Stimulated activated CD8-positive, alpha-beta memory T cell treated with anti-CD3 and anti-CD28 coated beads, Interleukin-4, amount 100 ng/mL, for 1 hour (primary cell): Measurements from ENCODE around the gene STAT1.
A peak's percentile ranks its signal among the peaks of the same experiment; 100 is the strongest.

Experiments
- DNase-seq, 2 donors: peaks; one replicate each; pipeline ENCODE4 v3.0.0-alpha.2; 2020; ENCODE audit warnings: low read depth in 2 of 2, low spot score in 1 of 2

Gene STAT1

DNA sequence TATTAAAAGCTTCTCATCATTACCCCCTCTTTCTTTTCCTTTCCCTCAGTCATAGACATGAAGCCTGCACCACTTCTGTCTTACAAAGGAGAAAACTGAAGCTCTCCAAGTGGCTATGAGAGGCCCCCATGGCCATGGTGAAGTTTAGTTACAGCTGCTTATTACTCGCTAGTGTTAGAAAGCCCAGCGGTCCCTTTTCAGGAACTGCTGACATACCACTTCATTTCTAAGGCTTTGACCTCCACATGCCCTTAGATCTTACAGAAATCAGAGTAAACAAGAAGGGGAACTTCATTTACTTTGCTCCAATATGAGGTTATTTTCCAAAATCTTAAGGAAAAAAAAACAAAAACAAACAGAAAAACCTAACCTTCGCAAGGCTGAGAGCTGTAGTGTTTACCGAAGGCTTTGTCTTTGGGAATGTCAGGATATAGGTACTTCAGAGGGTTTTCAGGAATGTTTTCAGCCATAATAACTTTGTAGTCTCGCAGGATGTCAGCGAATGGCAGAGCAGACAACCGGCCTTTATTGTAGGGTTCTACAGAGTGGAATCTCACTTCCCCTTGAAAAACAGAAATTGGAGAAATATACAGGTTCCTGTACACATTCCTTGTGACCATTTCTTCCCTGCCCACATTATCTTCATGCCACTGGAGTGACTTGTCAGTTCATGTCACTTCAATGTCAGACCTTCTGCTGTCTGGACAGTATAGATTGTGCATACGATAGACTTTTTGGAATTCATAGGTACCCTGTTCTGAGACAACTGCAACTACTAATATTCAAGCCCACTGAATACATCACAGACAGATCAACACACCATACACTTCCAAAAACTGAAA lies 18.8 kb upstream of the STAT1 start:
- DNase-seq, result no peak

DNA sequence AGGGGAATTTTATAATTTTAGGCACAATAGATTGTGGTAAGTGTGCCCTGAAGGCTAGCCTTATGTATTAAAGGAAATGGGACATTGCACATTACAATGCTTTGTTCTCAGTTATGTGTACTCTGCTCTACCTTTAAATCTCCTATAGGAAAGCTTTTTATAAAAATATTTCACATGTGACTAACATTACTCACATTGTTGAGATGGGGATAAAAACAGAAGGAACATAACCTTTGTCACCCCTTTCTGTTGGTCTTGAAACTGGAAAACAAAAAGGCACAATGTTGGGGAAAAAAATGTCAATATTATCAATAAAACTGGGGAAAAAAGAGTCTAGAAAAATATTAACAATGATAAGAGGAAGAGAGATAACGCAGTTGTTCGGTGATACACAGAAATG lies 17.3 kb upstream of the STAT1 start:
- DNase-seq, result no peak

DNA sequence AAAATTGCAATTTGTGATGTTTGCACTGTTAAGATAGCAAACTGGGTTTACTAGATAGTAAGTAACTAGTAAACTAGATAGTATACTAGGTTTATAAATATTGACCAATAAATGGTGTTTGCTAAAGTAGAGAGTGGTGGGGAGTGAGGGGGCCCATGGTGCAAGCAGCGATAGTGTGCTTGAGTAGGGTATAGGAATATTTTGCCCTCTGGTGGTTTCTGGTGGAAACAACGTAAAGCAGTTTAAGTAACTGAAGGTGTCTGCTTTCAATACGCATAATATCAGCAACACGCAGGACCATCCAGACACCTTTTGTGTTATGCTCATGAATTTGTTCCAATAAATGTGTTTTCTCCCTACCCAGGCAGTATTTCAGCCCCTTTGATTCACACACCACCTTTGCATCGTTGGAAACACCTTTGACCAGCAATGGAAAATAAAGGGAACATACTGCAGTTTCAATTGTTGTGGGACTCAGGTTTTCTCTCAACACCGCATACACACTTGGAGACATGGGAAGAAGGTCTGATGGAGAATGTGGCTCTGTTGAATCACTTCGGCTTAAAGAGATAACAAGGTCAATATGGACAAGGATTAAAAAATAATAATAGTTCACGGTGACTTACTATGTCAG lies 16.7 kb upstream of the STAT1 start:
- no peak for DNase-seq

DNA sequence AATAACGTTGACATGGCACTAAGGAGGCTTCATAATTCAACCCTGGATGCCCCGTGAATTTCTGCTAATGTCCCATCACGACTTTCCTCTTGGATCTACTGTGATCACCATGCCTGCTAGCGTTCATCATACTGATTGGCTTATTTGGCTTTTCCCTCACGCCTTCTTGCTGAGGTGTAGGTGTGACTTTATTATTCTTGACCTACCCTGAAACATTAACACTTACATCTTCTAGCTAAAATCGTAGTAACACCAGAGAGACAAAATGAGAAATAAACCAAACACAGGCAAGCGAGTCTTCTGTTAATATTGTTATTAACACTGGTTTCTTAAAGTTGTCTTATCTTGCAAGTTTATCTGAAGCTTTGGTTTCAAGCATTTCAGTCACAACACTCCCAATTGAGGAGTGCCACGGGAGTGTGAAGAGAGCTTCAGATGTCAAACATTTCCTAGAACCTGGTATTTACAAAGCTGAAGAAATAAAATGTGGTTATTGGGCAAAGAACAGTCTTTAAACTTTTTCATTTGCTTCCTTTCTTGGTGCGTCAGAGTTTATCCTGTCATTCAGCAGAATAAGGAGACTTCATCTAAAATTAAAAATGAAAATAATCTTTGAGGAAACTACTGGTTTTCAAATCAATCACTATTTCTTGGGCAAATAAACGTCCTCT lies 15.4 kb upstream of the STAT1 start:
- DNase-seq, result no peak

DNA sequence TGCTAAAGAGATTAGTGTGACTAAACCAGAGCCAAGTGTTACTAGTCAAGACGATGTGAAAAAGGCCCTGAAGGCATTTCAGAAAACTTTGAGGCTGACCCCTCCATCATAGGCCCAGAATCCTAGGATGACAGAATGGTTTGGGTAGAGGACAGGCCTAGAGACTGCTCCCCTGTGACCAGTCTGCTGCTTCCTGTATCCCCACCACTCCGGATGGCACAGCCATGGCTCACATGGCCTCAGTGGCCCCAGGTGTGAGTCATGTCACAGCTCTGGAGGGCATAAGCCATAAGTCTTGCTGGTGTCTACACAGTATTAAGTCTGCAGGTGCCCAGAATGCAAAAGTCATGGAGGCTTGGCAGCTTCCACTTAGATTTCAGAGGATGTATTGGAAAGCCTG lies 12.4 kb upstream of the STAT1 start:
- DNase-seq, result no peak

DNA sequence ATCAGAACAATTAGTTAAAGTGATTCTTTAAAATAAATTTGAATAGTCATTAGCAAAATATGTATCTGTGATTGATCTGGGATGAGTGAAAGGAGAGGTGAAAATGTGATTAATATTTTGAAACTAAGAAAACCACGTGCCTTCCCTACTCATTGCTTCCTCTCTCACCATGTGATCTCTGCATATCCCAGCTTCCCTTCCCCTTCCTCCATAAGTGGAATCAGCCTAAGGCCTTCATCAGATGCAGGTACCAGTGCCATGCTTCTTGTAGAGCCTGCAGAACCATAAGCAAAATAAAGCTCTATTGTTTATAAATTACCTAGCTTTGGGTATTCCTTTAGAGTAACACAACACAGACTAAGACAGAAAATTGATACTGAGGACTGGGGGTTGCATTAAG lies 11.2 kb upstream of the STAT1 start:
- no peak for DNase-seq

DNA sequence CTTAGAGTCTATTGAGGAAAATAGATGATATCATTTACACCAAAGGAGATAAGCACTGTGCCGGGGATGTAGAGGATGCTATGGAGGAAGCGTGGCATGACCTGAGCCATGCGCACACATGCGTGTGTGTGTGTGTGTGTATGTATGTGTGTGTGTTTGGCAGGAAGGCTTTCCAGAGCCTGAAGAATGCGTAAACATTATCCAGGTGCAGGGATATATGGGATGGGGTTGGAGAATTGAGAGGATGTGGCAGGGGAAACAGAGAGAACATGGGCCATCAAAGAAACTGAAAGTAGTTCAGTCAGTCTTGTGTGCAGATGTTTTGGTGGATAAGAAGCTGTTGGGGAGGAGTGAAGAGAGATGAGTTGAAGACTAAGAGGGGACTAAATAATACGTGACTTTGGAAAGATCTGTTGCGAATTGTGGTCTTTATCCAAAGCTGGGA lies 9.3 kb upstream of the STAT1 start:
- no peak for DNase-seq

DNA sequence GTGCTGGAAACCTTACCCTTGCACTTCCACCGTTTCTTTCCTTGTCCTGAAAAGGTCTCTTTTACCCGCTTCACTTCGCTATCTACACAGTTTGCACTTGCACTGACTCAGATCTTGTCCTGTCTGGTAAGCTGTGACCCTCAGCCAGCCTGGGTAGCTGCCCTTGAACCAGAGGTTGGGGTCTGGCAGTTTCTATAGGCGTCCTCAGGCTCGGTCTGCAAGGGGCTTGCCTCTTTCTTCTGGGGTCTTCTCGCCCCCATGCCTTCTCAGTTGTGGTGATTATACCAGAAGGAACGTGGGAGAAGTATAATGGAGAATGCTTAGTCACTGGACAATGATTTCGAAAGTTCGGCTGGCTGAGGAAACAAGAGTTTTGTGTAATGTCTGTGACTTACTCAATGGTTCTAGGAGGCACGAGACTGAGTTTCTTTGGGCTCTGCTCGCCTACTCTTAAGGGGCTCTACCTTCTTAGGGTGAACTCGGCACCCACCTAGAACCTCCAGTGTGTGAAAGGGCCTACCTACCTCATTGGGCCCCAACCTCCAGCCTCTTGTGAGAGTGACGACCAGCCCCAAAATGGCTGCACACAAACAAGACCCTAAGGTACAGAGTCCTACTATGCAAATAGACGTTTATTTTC lies 6.9 kb upstream of the STAT1 start:
- DNase-seq, result no peak

DNA sequence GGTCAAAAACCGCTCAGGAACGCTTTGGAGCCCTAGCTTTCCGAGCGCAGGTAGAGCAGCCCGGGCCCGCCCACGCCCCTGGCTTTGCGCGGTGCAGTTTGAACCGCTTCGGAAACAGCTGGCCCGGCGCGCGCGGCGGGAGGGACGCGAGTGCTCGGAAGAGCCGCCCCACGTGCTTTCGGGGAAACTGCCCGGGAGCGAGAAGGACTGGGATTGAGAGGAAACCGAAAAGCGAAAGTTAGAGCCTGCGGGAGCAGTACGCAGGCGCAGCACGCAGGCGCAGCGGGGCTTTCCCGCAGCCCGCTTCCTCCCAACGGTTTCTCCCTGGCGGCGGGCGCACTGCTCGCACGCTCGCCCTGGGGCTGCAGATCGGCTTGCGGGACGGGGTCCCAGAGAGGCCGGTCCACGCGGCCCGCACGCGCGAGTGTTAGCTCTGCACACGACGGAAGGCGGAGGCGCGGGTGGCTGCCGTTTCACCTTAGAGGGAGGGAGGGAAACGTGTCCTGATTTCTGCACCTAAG lies 6.3 kb upstream of the STAT1 start:
- peak; percentile 72 to 84 for DNase-seq

DNA sequence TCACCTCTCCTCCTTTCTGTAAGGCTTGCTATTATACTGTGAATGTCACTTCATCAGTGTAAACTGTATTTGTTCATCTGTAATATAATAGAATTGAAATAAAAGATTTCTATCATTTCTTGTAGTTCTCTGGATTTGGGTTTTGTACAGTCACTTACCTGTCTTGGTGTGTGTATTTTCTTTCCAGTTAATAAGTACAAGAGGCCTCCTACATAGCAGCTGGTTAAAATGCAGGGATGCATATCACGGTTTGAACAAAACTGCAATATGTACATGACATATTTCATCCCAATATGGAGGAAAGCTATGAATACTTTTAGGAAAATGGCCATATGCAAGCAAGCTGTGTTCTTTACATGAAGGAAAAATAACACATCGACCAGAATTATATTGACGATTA lies 5.4 kb upstream of the STAT1 start:
- no peak for DNase-seq

DNA sequence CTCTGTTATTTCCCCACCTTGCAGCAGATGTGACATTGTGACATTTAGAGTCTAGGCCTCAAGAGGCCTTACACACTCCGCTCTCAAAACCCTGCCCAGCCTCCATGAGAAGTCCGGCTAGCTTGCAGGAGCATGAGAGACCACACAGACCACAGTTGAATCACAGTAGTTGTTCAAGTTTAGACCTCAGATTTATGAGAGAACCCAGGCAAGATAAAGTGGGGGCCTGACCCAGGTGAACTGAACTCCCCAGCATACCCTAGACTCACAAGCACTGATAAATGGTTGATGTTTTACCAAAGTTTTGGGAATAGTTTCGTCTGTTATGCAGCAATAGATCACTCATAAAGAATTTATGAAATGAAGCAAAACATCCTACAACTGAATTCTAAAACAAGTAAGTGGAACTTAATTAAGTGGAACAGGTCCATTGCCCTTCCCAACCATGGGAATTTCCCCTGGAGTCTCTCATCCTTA lies 4.7 kb upstream of the STAT1 start:
- no peak for DNase-seq

DNA sequence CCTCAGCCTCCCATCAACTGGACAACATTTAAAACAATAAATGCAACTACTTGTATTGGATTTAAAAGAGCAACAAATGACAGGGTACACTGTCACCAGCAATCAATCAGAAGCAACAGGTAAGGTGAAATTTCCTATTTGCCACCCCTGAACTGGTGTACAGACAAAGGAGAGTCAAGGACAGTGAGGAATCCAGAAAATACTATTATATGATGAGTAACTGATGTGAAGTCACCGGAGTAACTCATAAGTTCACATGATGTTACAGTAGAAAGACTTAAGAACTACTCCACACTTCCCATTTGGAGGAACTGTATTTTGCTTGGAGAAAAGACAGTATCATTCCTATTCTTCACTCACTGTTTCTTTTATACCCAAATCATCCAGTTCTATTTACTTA lies 4.1 kb upstream of the STAT1 start:
- no peak for DNase-seq

DNA sequence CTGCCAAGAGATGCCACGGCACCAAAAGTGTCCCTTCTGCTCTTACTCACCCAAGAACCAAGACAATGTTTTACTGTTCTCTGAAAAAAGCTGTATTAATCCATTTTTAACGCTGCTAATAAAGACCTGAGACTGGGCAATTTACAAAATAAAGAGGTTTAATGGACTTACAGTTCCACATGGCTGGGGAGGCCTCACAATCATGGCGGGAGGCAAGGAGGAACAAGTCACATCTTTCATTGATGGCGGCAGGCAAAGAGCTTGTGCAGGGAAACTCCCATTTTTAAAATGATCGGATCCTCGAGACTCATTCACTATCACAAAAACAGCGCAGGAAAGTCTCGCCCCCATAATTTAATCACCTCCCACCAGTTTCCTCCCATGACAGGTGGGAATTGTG lies 1.9 kb upstream of the STAT1 start:
- no peak for DNase-seq

DNA sequence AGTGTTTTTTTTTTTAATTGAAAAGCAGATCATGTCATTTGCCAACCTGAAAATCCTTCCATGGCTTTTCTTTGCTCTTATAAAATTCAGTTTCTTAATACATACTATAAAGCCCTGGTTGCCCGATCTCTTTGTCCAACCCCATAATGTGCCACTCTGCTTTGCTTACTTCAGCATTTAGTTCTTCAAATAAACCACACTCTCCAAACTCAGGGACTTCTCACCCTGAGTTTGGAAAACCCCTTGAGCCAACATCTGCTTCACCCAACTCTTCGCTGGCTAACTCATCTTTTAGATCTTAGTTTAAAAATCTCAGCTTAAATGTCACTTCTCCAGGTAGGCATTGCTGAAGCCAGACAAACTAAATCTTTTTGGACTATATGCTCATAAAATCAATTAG lies 1.3 kb upstream of the STAT1 start:
- no peak for DNase-seq

DNA sequence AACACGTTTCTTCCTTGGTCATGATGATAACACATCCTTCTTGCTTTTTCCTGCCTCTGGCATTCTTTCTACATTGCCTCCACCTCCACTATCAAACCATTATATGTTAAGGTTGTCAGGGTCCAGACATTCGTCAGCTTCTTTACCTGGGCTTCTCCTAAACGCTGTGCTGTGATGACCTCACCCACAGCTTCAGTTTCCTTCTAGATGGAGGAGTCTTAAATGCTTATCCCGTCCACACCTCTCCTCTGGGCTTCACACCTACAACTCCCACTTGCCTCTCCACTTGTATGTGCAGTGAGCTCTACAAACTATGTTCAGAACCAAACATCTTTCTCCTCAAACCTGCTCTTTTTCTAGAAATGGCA lies 666 bp upstream of the STAT1 start:
- no peak for DNase-seq

DNA sequence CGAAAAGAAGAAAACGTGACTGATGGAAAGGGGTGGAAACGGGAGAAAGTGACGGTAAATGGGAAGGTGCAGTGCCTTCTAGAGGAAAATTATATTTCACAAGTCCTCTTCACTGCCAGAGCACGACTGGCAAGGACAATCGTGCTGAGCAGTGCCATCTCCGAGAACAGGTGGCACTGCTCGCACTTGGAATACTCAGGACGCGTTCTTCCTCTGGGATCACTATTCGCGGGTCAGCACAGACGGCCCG lies 364 bp downstream of the STAT1 start:
- DNase-seq, result no peak

DNA sequence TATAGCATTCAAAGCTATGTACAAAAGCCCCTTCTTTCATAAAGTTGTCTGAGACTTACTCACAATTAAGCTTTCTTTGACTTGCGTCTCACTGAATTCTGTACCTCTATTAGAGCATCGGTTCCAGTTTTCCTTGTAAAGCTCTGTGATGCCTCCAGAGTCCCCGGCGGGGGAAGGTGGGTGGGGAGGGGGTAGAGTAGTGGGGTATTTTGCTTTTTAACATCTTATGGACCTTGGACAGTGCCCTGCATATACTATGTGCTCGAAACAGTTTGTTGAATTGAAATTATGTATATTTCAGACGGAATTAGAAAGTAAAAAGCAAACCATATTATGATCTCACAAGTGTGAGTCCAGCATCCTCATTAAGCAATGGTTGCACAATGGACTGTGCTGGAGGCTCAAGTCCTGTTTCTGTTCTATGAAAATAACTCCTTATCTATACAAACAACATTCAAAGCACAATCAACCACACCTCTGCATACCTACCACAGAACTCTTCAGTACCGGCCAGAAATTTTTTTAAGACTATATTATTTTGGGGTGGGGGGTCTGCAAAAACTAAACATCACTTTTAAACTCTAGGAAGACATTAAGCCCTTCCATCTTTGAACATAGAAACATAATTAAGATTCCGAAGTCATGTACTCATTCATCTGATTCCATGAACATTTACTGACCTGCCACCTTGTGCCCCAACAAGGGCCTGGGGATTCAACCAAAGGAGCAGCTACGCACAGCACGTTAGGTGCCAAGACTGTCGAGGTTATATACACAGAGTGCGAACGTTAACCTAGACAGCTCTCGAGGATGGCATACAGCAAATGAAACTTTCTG lies 908 bp downstream of the STAT1 start:
- DNase-seq, result no peak

DNA sequence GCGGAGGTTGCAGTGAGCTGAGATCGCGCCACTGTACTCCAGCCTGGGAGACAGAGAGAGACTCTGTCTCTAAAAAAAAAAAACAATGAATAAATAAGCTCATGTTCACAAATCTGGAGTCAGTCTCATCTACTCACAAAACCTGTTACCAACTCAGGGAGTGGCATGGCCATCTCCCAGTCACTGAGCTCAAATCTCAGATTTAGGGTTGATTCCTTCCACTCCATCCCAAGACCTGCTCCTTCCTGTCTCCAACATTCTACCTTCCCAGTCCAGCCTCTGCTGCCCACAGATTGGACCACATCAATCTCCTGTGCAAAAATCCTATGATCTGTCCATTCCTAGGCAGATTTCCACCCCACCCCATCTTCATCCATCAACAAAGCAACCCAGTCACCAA lies 1.6 kb downstream of the STAT1 start:
- DNase-seq, result no peak

DNA sequence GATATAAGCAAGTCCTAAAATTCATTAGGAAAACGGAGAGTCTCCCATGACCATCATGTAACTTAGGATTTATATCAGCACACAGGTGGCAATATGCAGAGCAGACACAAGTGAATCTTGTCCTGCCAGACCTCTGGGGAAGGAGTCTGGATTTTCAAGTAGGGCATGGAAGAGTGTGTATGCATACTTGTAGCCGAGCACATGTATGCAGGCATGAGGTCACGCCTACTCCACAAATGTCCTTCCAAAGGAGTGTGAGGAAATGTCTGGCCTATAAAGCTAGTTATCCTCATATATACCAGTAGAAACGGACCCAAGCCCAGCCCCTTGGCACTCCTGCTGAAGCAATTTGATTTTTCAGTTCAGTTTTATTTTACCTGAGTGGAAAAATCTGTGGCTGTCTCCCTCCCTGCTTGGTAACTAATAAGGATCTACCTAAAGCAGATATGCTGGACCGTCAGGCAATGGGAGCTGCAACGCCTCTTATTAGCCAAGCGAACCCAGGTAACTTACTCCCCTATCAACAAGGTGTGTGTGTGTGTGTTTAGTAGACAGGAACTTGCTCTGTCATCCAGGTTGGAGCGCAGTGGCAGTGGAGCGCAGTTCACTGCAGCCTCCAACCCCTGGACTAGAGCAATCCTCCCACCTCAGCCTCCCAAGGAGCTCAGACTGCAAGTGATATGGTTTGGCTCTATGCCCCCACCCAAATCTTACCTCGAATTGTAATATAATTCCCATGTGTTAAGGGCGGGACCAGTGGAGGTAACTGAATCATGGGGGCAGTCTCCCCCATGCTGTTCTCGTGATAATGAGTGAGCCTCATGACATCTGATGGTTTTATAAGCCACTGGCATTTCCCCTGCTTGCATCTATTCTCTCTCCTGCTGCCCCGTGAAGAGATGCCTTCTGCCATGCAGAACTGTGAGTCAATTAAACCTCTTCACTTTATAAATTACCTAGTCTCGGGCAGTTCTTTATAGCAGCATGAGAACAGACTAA lies 2.8 kb downstream of the STAT1 start:
- no peak for DNase-seq
